H1 (cell line): ENCODE measurements around the gene SLC4A7. TPM values are rescaled to one million over a fixed set of nuclear protein-coding genes. Genes with fewer than 3 reads are reported as not detected.

Experiments
- CTCF ChIA-PET: fragments of 300-600 bp; sonication (Branson Sonifier 250); formaldehyde crosslinking; loops from one replicate; lab custom pipeline; 2021; ENCODE audit not compliant: partially characterized antibody; lab: Charles Lee
- POLR2A ChIA-PET: fragments of 300-600 bp; sonication (Branson Sonifier 250); formaldehyde crosslinking; loops from one replicate; lab custom pipeline; 2021; ENCODE audit warnings: inconsistent platforms; ENCODE audit not compliant: partially characterized antibody; lab: Charles Lee
- DNase-seq, 2 experiments: peaks; one replicate each; pipeline versions ENCODE4 v3.0.0 to v3.0.0-alpha.2; 2010 to 2022; ENCODE audit warnings: low spot score in 2 of 2, low read depth in 1 of 2, mixed read lengths in 1 of 2
- FAIRE-seq: peaks from 2 replicates; lab custom pipeline; 2011; peaks lifted over from hg19 to GRCh38; lab: Jason Lieb, UNC
- H2AFZ ChIP-seq: 2 replicates; pipeline ENCODE4 v1.8.1; 2012; ENCODE audit warnings: low read length, inconsistent platforms
- H2AK5ac ChIP-seq: 2 replicates; pipeline ENCODE4 v1.6.1; 2013; ENCODE audit warnings: low read depth, low read length
- H2BK120ac ChIP-seq: replicated peaks from 2 replicates; pipeline ENCODE3; 2013; ENCODE audit warnings: low read depth, low read length, inconsistent platforms
- H2BK12ac ChIP-seq: 2 replicates; pipeline ENCODE4 v1.6.1; 2013; ENCODE audit warnings: low read depth, low read length
- H2BK15ac ChIP-seq: 2 replicates; pipeline ENCODE4 v1.6.1; 2013; ENCODE audit warnings: low read length
- H2BK20ac ChIP-seq: 2 replicates; pipeline ENCODE4 v1.6.1; 2013; ENCODE audit warnings: low read length
- H2BK5ac ChIP-seq: 2 replicates; pipeline ENCODE4 v1.6.1; 2013; ENCODE audit warnings: low read depth, low read length
- H3K14ac ChIP-seq: 2 replicates; pipeline ENCODE4 v1.6.1; 2013; ENCODE audit warnings: inconsistent platforms; ENCODE audit not compliant: insufficient read length
- H3K18ac ChIP-seq: 2 replicates; pipeline ENCODE4 v1.6.1; 2013; ENCODE audit warnings: low read length; ENCODE audit errors: extremely low read depth
- H3K23ac ChIP-seq: 2 replicates; pipeline ENCODE4 v1.6.1; 2013; ENCODE audit warnings: inconsistent platforms; ENCODE audit not compliant: insufficient read length
- H3K23me2 ChIP-seq: 2 replicates; pipeline ENCODE4 v1.6.1; 2013; ENCODE audit warnings: low read depth, low read length
- H3K27ac ChIP-seq: 2 replicates; pipeline ENCODE4 v1.6.1; 2011; ENCODE audit warnings: low read depth, low read length, inconsistent platforms
- H3K27me3 ChIP-seq, 4 experiments: replicated peaks in 1 of 4; 1 replicate in 1 of 4; 2 replicates in 3 of 4; pipeline versions ENCODE4 v1.6.1 to v1.8.1; 2011 to 2013; ENCODE audit warnings: low read length in 3 of 4, mild to moderate bottlenecking in 3 of 4, inconsistent platforms in 2 of 4, mixed read lengths in 2 of 4, moderate library complexity in 1 of 4; ENCODE audit not compliant: control insufficient read depth in 3 of 4, insufficient read depth in 3 of 4; ENCODE audit errors: extremely low read depth in 1 of 4
- H3K36me3 ChIP-seq, 4 experiments: 2 replicates each; pipeline versions ENCODE4 v1.6.1 to v1.8.1; 2011 to 2013; ENCODE audit warnings: mild to moderate bottlenecking in 4 of 4, low read length in 3 of 4, moderate library complexity in 2 of 4, control low read depth in 1 of 4, inconsistent platforms in 1 of 4; ENCODE audit not compliant: insufficient read depth in 4 of 4, control insufficient read depth in 2 of 4
- H3K4ac ChIP-seq: replicated peaks from 2 replicates; pipeline ENCODE3; 2013; ENCODE audit warnings: low read length, low read depth, mixed read lengths, inconsistent platforms; ENCODE audit not compliant: insufficient read length
- H3K4me1 ChIP-seq, 4 experiments: replicated peaks in 1 of 4; 1 replicate in 1 of 4; 2 replicates in 3 of 4; pipeline versions ENCODE4 v1.6.1 to v1.8.1; 2011 to 2013; ENCODE audit warnings: low read length in 3 of 4, inconsistent platforms in 2 of 4, mixed read lengths in 1 of 4; ENCODE audit not compliant: insufficient read depth in 4 of 4, control insufficient read depth in 3 of 4
- H3K4me2 ChIP-seq, 2 experiments: 2 replicates each; pipeline versions ENCODE4 v1.6.1 to v1.8.1; 2011 to 2013; ENCODE audit warnings: low read depth in 2 of 2, low read length in 2 of 2, control low read depth in 1 of 2, inconsistent platforms in 1 of 2, mild to moderate bottlenecking in 1 of 2; ENCODE audit not compliant: insufficient read depth in 1 of 2
- H3K4me3 ChIP-seq, 4 experiments: fragments of 200-600, 300-600 bp in 1 of 4; sonication (generic), shearing (Covaris generic), sonication (Bioruptor Twin) in 1 of 4; 2 replicates each; pipeline versions ENCODE4 v1.5.1 to v1.8.1; 2011 to 2016; ENCODE audit warnings: low read length in 4 of 4, low read depth in 3 of 4, control low read depth in 2 of 4, inconsistent platforms in 2 of 4, mild to moderate bottlenecking in 2 of 4, mixed read lengths in 1 of 4, moderate library complexity in 1 of 4; ENCODE audit not compliant: insufficient read depth in 2 of 4; ENCODE audit errors: extremely low read depth in 1 of 4
- H3K56ac ChIP-seq: replicated peaks from 2 replicates; pipeline ENCODE3; 2013; ENCODE audit warnings: low read depth, mild to moderate bottlenecking, mixed read lengths, low read length, inconsistent platforms; ENCODE audit not compliant: insufficient read length
- H3K79me1 ChIP-seq: 2 replicates; pipeline ENCODE4 v1.6.1; 2013; ENCODE audit warnings: low read depth, low read length, control low read depth
- H3K79me2 ChIP-seq, 2 experiments: 2 replicates each; pipeline versions ENCODE4 v1.6.1 to v1.8.1; 2012 to 2013; ENCODE audit warnings: low read length in 2 of 2, mild to moderate bottlenecking in 2 of 2, inconsistent platforms in 1 of 2; ENCODE audit not compliant: insufficient read depth in 2 of 2, control insufficient read depth in 1 of 2
- H3K9ac ChIP-seq, 4 experiments: replicated peaks in 1 of 4; 1 replicate in 1 of 4; 2 replicates in 3 of 4; pipeline versions ENCODE4 v1.6.1 to v1.8.1; 2011 to 2013; ENCODE audit warnings: low read depth in 3 of 4, low read length in 3 of 4, control low read depth in 2 of 4, mild to moderate bottlenecking in 2 of 4, moderate library complexity in 2 of 4, inconsistent platforms in 1 of 4; ENCODE audit errors: extremely low read depth in 1 of 4
- H3K9me3 ChIP-seq, 2 experiments: 2 replicates each; pipeline versions ENCODE4 v1.6.1 to v1.8.1; 2012 to 2013; ENCODE audit warnings: mild to moderate bottlenecking in 2 of 2, moderate library complexity in 2 of 2, control low read depth in 1 of 2, inconsistent platforms in 1 of 2, low read depth in 1 of 2, low read length in 1 of 2, mixed read lengths in 1 of 2; ENCODE audit not compliant: insufficient read depth in 2 of 2
- H4K20me1 ChIP-seq, 2 experiments: replicated peaks in 1 of 2; 2 replicates each; pipeline versions ENCODE3 to v1.8.1; 2011 to 2013; ENCODE audit warnings: inconsistent platforms in 2 of 2, low read length in 2 of 2, mild to moderate bottlenecking in 1 of 2; ENCODE audit not compliant: insufficient read depth in 2 of 2, control insufficient read depth in 1 of 2
- H4K5ac ChIP-seq: 2 replicates; pipeline ENCODE4 v1.6.1; 2013; ENCODE audit warnings: low read length, low read depth, mixed read lengths, inconsistent platforms; ENCODE audit not compliant: insufficient read length
- H4K8ac ChIP-seq: 2 replicates; pipeline ENCODE4 v1.8.0; 2013; ENCODE audit warnings: mild to moderate bottlenecking, moderate library complexity, low read length, inconsistent platforms; ENCODE audit not compliant: insufficient read depth; ENCODE audit errors: extremely low read depth
- H4K91ac ChIP-seq: replicated peaks from 2 replicates; pipeline ENCODE3; 2013; ENCODE audit warnings: low read length, mixed read lengths, inconsistent platforms; ENCODE audit not compliant: insufficient read length
- BRCA1 ChIP-seq: IDR thresholded peaks from 2 replicates; pipeline ENCODE4 v1.6.1; 2012; ENCODE audit warnings: low read depth, low read length, improper control_type of control experiment
- CEBPB ChIP-seq: IDR thresholded peaks from 2 replicates; pipeline ENCODE4 v1.6.1; 2012; ENCODE audit warnings: low read depth, low read length
- MAFK ChIP-seq: IDR thresholded peaks from 2 replicates; pipeline ENCODE4 v1.6.1; 2012; ENCODE audit warnings: low read depth, mild to moderate bottlenecking, improper control_type of control experiment, low read length
- TBP ChIP-seq: IDR thresholded peaks from 2 replicates; pipeline ENCODE4 v1.6.1; 2011; ENCODE audit warnings: low read depth, low read length, improper control_type of control experiment
- YY1 ChIP-seq: IDR thresholded peaks from 2 replicates; pipeline ENCODE4 v1.6.1; 2011; ENCODE audit warnings: low read depth, mild to moderate bottlenecking, low read length
- polyA plus RNA-seq, 7 experiments: library from polyadenylated mRNA; depleted of rRNA in 3 of 7; stranded (reverse) in 5 of 7; unstranded in 2 of 7; fragments of >200 nt in 5 of 7; fragments of 200-250 nt in 2 of 7; gene quantifications; 1 replicate in 5 of 7; 2 replicates in 1 of 7; 4 replicates in 1 of 7; pipeline versions ENCODE4 v1.2.1 to v1.2.3, GENCODE V29; 2011 to 2013; ENCODE audit warnings: missing spikeins in 2 of 7, mixed read lengths in 2 of 7
- total RNA-seq: library from RNA; stranded (reverse); fragmentation: NEBNext Ultra II Directional; extraction: Animal tissue kit (Norgen Biotek cat#: 25700); gene quantifications from 2 replicates; pipeline ENCODE4 v1.2.1, GENCODE V29; 2021

Gene SLC4A7
- total and polyA plus RNA-seq, 2 of the 8 experiments (the other 6 are each of a cell fraction or from before 2014, with no cell fraction given): 14.9 to 70.5 TPM

DNA sequence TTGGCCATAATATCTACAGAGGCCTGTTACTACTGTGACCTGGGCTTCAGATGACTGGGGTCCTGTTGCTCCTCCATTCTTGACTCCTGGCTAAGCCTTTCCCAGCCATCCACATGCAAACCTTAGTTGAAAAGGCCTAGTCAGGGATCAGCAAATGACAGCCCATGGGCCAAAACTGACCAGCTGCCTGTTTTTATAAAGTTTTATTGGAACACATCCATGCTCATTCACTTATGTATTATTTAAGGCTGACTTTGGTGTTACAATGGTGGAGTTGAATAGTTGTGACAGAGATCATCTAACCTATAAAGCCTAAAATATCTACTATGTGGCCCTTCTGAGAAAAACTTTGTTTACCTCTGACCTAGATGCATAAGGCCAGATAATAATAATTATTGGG, 16.8 kb upstream of the SLC4A7 start:
- H2BK12ac ChIP-seq: no peak overlapping the region
- no peak overlapping the region for H3K56ac ChIP-seq
- no peaks in the 10 kb centered on the region for H3K27me3 ChIP-seq
- ChIA-PET CTCF (interaction anchor here (0.6 kb wide), 1 partner anchor 272 kb away, joined by 3 read pairs; no protein-coding TSS in a partner anchor), POLR2A (no interaction called here)
- no peak for FAIRE-seq
- no peaks in the 10 kb centered on the region for H3K79me2 ChIP-seq
- no peak overlapping the region for H3K9ac ChIP-seq
- no peaks in the 10 kb centered on the region for H3K9me3 ChIP-seq
- no peak overlapping the region for H2AFZ ChIP-seq
- no peaks in the 10 kb centered on the region for H4K20me1 ChIP-seq
- no peak overlapping the region for H3K4ac ChIP-seq
- no peak overlapping the region for H2AK5ac ChIP-seq
- H3K14ac ChIP-seq: no peak overlapping the region
- no peak overlapping the region for H3K18ac ChIP-seq
- H2BK120ac ChIP-seq: no peak overlapping the region
- no peaks in the 10 kb centered on the region for H3K79me1 ChIP-seq
- no peaks in the 10 kb centered on the region for H3K23me2 ChIP-seq
- H4K91ac ChIP-seq: no peak overlapping the region
- H2BK20ac ChIP-seq: no peak overlapping the region
- H3K36me3 ChIP-seq: no peaks in the 10 kb centered on the region
- no peak for DNase-seq
- no peak overlapping the region for H3K23ac ChIP-seq
- H4K5ac ChIP-seq: no peak overlapping the region
- TF ChIP-seq CEBPB (no peak), TBP (no peak), BRCA1 (no peak), YY1 (no peak), MAFK (no peak)
- H2BK15ac ChIP-seq: no peak overlapping the region
- H3K4me3 ChIP-seq: no peak overlapping the region
- no peak overlapping the region for H4K8ac ChIP-seq
- H3K4me1 ChIP-seq: no peaks in the 10 kb centered on the region; a peak in 2 of 7 replicates
- H3K27ac ChIP-seq: no peak overlapping the region
- no peak overlapping the region for H3K4me2 ChIP-seq
- no peak overlapping the region for H2BK5ac ChIP-seq
